HepG2 (cell line): ENCODE results near the gene ANKRD60. TPM values are rescaled to one million over a fixed set of nuclear protein-coding genes. Genes with fewer than 3 reads are reported as not detected.

ENCODE experiments used
- CC2D1A ChIP-seq: sonication (generic); formaldehyde crosslinking; IDR thresholded peaks from 2 replicates; pipeline ENCODE4 v1.8.1; 2023; ENCODE audit warnings: mild to moderate bottlenecking, missing genetic modification reagents
- CENPT ChIP-seq: sonication (generic); formaldehyde crosslinking; IDR thresholded peaks from 2 replicates; pipeline ENCODE4 v1.8.0; 2022; ENCODE audit warnings: low read depth, mild to moderate bottlenecking, moderate library complexity, missing genetic modification reagents
- DNMT1 ChIP-seq: sonication (generic); formaldehyde crosslinking; IDR thresholded peaks from 2 replicates; pipeline ENCODE4 v1.5.1; 2020; ENCODE audit warnings: mild to moderate bottlenecking, missing genetic modification reagents
- NONO ChIP-seq, 2 experiments: fragments of 450-650 bp in 1 of 2; sonication (generic) in 1 of 2; formaldehyde crosslinking in 1 of 2; IDR thresholded peaks in 1 of 2; conservative IDR thresholded peaks in 1 of 2; 2 replicates each; pipeline versions ENCODE4 v1.6.1 to v1.8.0; 2017 to 2022; ENCODE audit warnings: mild to moderate bottlenecking in 1 of 2, missing genetic modification reagents in 1 of 2, moderate library complexity in 1 of 2
- RFXAP ChIP-seq: sonication (generic); formaldehyde crosslinking; IDR thresholded peaks from 2 replicates; pipeline ENCODE4 v1.4.0; 2020; ENCODE audit warnings: missing genetic modification reagents, borderline replicate concordance
- SMAD3 ChIP-seq: sonication (generic); formaldehyde crosslinking; IDR thresholded peaks from 2 replicates; pipeline ENCODE4 v1.4.0; 2020; ENCODE audit warnings: missing genetic modification reagents
- SP4 ChIP-seq: sonication (generic); formaldehyde crosslinking; IDR thresholded peaks from 2 replicates; pipeline ENCODE4 v1.8.1; 2023; ENCODE audit warnings: mild to moderate bottlenecking, missing genetic modification reagents
- SP5 ChIP-seq: IDR thresholded peaks from 2 replicates; pipeline ENCODE4 v1.6.1; 2016; ENCODE audit warnings: low read depth, borderline replicate concordance
- TRIM24 ChIP-seq: sonication (generic); formaldehyde crosslinking; IDR thresholded peaks from 2 replicates; pipeline ENCODE4 v1.8.0; 2022; ENCODE audit warnings: mild to moderate bottlenecking, missing genetic modification reagents
- U2AF1 ChIP-seq: fragments of 200-400 bp; formaldehyde crosslinking; optimal IDR thresholded peaks from 2 replicates; pipeline ENCODE3; 2017; ENCODE audit warnings: mild to moderate bottlenecking, low read depth, low read length
- ZNF180 ChIP-seq: sonication (generic); formaldehyde crosslinking; IDR thresholded peaks from 2 replicates; pipeline ENCODE4 v1.4.0; 2020; ENCODE audit warnings: low read depth, missing genetic modification reagents, borderline replicate concordance
- ZNF207 ChIP-seq: fragments of 450-650 bp; IDR thresholded peaks from 2 replicates; pipeline ENCODE4 v1.6.1; 2016; ENCODE audit warnings: antibody characterized with exemption, borderline replicate concordance
- ZNF362 ChIP-seq: sonication (generic); formaldehyde crosslinking; IDR thresholded peaks from 2 replicates; pipeline ENCODE4 v1.4.0; 2020; ENCODE audit warnings: missing genetic modification reagents, mild to moderate bottlenecking, borderline replicate concordance
- ZNF383 ChIP-seq: sonication (generic); formaldehyde crosslinking; IDR thresholded peaks from 2 replicates; pipeline ENCODE4 v1.4.0; 2020; ENCODE audit warnings: missing genetic modification reagents, mild to moderate bottlenecking, borderline replicate concordance
- ZSCAN12 ChIP-seq: sonication (generic); formaldehyde crosslinking; IDR thresholded peaks from 2 replicates; pipeline ENCODE4 v1.9.0; 2021; ENCODE audit warnings: mild to moderate bottlenecking, missing genetic modification reagents
- polyA plus RNA-seq, 8 experiments: library from polyadenylated mRNA; depleted of rRNA in 3 of 8; stranded (reverse) in 7 of 8; unstranded in 1 of 8; fragments of >200 nt; fragmentation: Illumina TruSeq in 4 of 8; extraction: Trizol in 4 of 8; gene quantifications; 2 replicates each; pipeline versions ENCODE4 v1.2.1 to v1.2.3, GENCODE V29; 2011 to 2016; ENCODE audit warnings: low read depth in 4 of 8, missing spikeins in 1 of 8, mixed read lengths in 1 of 8; ENCODE audit not compliant: insufficient read depth in 1 of 8
- total RNA-seq, 5 experiments: library from RNA; depleted of rRNA; stranded (reverse); fragments of >200 nt; fragmentation: Illumina TruSeq; extraction: Trizol; gene quantifications; 2 replicates each; pipeline ENCODE4 v1.2.3, GENCODE V29; 2016; ENCODE audit warnings: low read depth in 1 of 5
- TF ChIP-seq, protein P1 (sequence below): sonication (generic); formaldehyde crosslinking; IDR thresholded peaks from 2 replicates; pipeline ENCODE4 v1.5.1; 2020; ENCODE audit warnings: mild to moderate bottlenecking, missing genetic modification reagents, borderline replicate concordance
- TF ChIP-seq, protein P2 (sequence below), 2 experiments: sonication (generic) in 1 of 2; formaldehyde crosslinking in 1 of 2; IDR thresholded peaks; 2 replicates each; pipeline versions ENCODE4 v1.4.0 to v1.6.1; 2016 to 2020; ENCODE audit warnings: borderline replicate concordance in 1 of 2, low read depth in 1 of 2, mild to moderate bottlenecking in 1 of 2, missing genetic modification reagents in 1 of 2

ANKRD60 gene
- total and polyA plus RNA-seq, 2 of the 13 experiments (the other 11 are each of a cell fraction or from before 2014, with no cell fraction given) = not detected

GRCh38 chr20:58209652-58210397 is 18.6 kb downstream of the ANKRD60 start (continued):
- TF ChIP-seq ZNF383 (0 out of 2 replicates have a peak, but pooled peaks have one; percentile 37), ZNF362 (CRISPR knock-in tag) (no peak), ZNF180 (no peak), CC2D1A (CRISPR knock-in tag) (no peak), U2AF1 (no peak), RFXAP (no peak; the same call in 1 of the 2 replicates), SMAD3 (CRISPR knock-in tag) (peak; percentile 85), CENPT (peak; percentile 65; the same call in 1 of the 2 replicates), TRIM24 (no peak), NONO (IDR thresholded peaks at IDR 0.05) (no peak), NONO (CRISPR knock-in tag; conservative IDR thresholded peaks at IDR 0.05) (peak; percentile 73; the same call in 1 of the 2 replicates), DNMT1 (CRISPR knock-in tag) (0 out of 2 replicates have a peak, but pooled peaks have one; percentile 59), SP5 (peak; percentile 50), ZNF207 (no peak), SP4 (CRISPR knock-in tag) (peak; percentile 64; the same call in 1 of the 2 replicates), ZSCAN12 (no peak)
- TF ChIP-seq, protein P1, sequence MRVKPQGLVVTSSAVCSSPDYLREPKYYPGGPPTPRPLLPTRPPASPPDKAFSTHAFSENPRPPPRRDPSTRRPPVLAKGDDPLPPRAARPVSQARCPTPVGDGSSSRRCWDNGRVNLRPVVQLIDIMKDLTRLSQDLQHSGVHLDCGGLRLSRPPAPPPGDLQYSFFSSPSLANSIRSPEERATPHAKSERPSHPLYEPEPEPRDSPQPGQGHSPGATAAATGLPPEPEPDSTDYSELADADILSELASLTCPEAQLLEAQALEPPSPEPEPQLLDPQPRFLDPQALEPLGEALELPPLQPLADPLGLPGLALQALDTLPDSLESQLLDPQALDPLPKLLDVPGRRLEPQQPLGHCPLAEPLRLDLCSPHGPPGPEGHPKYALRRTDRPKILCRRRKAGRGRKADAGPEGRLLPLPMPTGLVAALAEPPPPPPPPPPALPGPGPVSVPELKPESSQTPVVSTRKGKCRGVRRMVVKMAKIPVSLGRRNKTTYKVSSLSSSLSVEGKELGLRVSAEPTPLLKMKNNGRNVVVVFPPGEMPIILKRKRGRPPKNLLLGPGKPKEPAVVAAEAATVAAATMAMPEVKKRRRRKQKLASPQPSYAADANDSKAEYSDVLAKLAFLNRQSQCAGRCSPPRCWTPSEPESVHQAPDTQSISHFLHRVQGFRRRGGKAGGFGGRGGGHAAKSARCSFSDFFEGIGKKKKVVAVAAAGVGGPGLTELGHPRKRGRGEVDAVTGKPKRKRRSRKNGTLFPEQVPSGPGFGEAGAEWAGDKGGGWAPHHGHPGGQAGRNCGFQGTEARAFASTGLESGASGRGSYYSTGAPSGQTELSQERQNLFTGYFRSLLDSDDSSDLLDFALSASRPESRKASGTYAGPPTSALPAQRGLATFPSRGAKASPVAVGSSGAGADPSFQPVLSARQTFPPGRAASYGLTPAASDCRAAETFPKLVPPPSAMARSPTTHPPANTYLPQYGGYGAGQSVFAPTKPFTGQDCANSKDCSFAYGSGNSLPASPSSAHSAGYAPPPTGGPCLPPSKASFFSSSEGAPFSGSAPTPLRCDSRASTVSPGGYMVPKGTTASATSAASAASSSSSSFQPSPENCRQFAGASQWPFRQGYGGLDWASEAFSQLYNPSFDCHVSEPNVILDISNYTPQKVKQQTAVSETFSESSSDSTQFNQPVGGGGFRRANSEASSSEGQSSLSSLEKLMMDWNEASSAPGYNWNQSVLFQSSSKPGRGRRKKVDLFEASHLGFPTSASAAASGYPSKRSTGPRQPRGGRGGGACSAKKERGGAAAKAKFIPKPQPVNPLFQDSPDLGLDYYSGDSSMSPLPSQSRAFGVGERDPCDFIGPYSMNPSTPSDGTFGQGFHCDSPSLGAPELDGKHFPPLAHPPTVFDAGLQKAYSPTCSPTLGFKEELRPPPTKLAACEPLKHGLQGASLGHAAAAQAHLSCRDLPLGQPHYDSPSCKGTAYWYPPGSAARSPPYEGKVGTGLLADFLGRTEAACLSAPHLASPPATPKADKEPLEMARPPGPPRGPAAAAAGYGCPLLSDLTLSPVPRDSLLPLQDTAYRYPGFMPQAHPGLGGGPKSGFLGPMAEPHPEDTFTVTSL (CRISPR knock-in tag) = no peak
- TF ChIP-seq, protein P2, sequence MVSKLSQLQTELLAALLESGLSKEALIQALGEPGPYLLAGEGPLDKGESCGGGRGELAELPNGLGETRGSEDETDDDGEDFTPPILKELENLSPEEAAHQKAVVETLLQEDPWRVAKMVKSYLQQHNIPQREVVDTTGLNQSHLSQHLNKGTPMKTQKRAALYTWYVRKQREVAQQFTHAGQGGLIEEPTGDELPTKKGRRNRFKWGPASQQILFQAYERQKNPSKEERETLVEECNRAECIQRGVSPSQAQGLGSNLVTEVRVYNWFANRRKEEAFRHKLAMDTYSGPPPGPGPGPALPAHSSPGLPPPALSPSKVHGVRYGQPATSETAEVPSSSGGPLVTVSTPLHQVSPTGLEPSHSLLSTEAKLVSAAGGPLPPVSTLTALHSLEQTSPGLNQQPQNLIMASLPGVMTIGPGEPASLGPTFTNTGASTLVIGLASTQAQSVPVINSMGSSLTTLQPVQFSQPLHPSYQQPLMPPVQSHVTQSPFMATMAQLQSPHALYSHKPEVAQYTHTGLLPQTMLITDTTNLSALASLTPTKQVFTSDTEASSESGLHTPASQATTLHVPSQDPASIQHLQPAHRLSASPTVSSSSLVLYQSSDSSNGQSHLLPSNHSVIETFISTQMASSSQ (IDR thresholded peaks at IDR 0.05; ENCODE audit: low read depth) = no peak
- TF ChIP-seq, protein P2 (CRISPR knock-in tag; IDR thresholded peaks at IDR 0.05; ENCODE audit: borderline replicate concordance) = no peak
